Retinal pigment epithelial cell (primary cell): ENCODE measurements around the gene PON3.

Experiments used
- DNase-seq: peaks from one replicate; pipeline ENCODE4 v3.0.0-alpha.2; 2010; ENCODE audit warnings: low read depth
- H3K4me3 ChIP-seq: 2 replicates; pipeline ENCODE4 v1.5.1; 2011; ENCODE audit warnings: mild to moderate bottlenecking, low read length, control low read depth, moderate library complexity
- TF ChIP-seq, protein P1 (sequence below): conservative IDR thresholded peaks from 2 replicates; pipeline ENCODE4 v1.5.1; 2011; ENCODE audit warnings: low read depth, low read length, control low read depth, inconsistent platforms

Gene PON3

GRCh38 chr7:95357623-95358022 lies 38.6 kb downstream of the PON3 start:
- no peak overlapping the region for H3K4me3 ChIP-seq
- no peak for DNase-seq
- TF ChIP-seq, protein P1, sequence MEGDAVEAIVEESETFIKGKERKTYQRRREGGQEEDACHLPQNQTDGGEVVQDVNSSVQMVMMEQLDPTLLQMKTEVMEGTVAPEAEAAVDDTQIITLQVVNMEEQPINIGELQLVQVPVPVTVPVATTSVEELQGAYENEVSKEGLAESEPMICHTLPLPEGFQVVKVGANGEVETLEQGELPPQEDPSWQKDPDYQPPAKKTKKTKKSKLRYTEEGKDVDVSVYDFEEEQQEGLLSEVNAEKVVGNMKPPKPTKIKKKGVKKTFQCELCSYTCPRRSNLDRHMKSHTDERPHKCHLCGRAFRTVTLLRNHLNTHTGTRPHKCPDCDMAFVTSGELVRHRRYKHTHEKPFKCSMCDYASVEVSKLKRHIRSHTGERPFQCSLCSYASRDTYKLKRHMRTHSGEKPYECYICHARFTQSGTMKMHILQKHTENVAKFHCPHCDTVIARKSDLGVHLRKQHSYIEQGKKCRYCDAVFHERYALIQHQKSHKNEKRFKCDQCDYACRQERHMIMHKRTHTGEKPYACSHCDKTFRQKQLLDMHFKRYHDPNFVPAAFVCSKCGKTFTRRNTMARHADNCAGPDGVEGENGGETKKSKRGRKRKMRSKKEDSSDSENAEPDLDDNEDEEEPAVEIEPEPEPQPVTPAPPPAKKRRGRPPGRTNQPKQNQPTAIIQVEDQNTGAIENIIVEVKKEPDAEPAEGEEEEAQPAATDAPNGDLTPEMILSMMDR, result no peak

GRCh38 chr7:95342642-95343307 lies 53.4 kb downstream of the PON3 start:
- no peak for DNase-seq
- TF ChIP-seq, protein P1, result no peak
- no peak overlapping the region for H3K4me3 ChIP-seq

DNA sequence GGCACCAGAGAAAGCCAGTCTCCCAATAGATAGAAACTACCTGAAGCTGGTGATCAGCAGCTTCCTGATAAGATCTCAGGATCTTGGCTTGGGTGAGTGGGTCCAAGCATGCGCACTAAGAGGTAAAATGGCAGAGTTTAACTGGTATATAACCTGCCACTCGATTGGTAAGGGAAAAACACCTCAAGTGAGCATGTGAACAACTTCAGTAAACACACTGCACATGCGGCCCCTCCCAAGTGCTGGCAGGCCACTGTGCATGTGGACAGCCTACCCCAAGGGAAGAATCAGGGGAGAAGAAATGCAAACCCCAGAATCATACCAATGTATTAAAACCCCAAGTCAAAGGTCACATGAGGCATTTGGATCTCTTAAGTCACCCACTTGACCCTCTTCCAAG lies 54.1 kb downstream of the PON3 start:
- TF ChIP-seq, protein P1, result no peak
- DNase-seq, result no peak
- H3K4me3 ChIP-seq, result no peak overlapping the region

GRCh38 chr7:95340491-95340890 lies 55.7 kb downstream of the PON3 start:
- TF ChIP-seq, protein P1, result no peak
- H3K4me3 ChIP-seq, result no peak overlapping the region
- no peak for DNase-seq

DNA sequence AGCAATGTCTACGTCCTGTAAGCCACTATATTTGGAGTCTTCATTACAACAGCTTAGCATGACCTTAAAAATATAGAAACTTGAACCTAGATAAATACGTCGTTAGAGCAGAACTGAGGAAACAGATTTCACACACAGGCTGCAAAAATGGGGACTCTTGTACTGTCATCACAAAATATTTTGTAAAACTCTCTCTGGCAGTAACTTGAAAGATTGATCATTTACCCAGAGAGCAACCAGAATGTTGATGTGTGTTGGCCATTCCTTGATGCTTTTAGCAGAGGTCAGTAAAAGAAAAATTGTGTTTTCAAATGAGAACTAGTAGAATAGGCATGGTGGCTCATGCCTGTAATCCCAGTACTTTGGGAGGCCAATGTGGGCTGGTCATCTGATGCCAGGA lies 57.3 kb downstream of the PON3 start:
- TF ChIP-seq, protein P1, result no peak
- DNase-seq, result no peak
- no peak overlapping the region for H3K4me3 ChIP-seq

- peak; percentile 17 for DNase-seq
- no peak overlapping the region for H3K4me3 ChIP-seq
- TF ChIP-seq, protein P1, result no peak
Measured at GRCh38 chr7:95335093-95335492, 61.1 kb downstream of the PON3 start.

DNA sequence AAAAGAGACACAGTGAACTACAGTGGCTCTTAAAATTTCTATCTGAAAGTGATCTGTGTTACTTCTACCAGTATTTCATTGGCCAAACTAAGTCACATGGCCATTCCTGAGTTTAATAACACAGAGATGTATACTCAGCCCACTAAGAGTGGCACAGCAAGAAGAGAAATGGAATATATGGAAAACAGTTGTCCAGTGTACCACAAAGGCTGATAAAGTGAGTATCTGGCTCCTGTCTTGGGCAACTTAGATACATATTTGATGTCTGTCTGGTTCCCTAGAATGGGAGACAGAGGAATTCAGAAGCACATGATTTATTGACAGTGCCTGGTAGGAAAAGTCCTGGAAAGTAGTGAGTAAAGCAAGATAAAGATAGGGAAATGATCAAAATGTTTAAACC lies 61.7 kb downstream of the PON3 start:
- TF ChIP-seq, protein P1, result no peak
- no peak overlapping the region for H3K4me3 ChIP-seq
- no peak for DNase-seq
